Activated CD4-positive, alpha-beta T cell treated with anti-CD3 and anti-CD28 coated beads for 4 hours (primary cell): ENCODE data around the gene SCGB1C2.
"Not testable (repeated sequence)": the region's sequence is repeated elsewhere in the genome, so short reads cannot be mapped to it uniquely, and the experiment has no call there.

Source experiments
- DNase-seq, 2 donors: peaks; one replicate each; pipeline ENCODE4 v3.0.0-alpha.2; 2020

SCGB1C2 gene

DNA sequence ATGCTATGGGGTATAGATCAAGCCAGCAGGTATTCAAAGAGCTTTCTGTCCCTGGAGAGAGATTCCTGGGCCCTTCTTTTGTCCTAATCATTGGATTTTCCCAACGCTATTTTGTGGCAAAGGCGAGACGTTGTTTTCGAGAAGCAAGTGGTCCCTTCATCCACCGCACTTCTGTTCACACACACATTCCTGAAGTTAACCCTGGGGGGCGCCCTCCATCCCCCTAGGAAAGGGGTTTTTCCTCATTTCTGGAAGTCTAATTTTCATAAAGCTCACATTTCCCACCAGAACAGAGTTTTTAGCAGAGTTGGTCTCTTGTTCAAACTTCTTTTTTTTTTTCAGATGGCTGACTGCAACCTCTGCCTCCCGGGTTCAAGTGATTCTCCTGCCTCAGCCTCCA, 11.9 kb downstream of the SCGB1C2 start:
- DNase-seq, result no peak

DNA sequence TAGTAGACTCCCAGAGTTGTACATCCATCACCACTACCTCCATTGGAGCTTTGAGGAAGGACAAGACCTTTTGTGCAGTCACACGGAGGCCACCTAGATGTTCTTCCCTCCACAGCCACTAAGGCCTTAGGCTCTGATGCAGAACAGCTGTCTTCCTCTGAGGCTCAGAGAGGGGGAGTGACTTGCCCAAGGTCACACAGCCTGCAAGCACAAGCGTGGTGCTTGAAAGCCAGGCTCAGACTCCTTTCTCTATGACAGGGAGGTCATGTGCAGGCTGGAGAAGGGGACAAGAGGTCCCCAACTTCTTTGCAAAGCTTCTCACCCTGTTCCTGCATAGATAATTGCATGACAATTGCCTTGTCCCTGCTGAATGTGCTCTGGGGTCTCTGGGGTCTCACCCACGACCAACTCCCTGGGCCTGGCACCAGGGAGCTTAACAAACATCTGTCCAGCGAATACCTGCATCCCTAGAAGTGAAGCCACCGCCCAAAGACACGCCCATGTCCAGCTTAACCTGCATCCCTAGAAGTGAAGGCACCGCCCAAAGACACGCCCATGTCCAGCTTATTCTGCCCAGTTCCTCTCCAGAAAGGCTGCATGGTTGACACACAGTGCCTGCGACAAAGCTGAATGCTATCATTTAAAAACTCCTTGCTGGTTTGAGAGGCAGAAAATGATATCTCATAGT, 12.7 kb downstream of the SCGB1C2 start:
- no peak for DNase-seq

DNA sequence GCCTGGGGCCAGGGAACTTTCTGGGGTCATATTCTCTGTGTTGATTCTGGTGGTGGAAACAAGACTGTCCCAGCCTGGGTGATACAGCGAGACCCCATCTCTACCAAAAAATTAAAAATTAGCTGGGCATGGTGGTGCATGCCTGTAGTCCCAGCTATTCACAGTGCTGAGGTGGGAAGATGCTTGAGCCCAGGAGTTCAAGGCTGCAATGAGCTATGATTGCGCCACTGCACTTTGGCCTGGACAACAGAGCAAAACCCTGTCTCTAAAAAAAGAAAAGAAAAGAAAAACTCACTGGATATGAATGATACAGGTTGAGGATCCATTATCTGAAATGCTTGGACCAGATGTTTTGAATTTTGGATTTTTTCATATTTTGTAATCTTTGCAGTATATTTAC, 13.6 kb downstream of the SCGB1C2 start:
- no peak for DNase-seq

DNA sequence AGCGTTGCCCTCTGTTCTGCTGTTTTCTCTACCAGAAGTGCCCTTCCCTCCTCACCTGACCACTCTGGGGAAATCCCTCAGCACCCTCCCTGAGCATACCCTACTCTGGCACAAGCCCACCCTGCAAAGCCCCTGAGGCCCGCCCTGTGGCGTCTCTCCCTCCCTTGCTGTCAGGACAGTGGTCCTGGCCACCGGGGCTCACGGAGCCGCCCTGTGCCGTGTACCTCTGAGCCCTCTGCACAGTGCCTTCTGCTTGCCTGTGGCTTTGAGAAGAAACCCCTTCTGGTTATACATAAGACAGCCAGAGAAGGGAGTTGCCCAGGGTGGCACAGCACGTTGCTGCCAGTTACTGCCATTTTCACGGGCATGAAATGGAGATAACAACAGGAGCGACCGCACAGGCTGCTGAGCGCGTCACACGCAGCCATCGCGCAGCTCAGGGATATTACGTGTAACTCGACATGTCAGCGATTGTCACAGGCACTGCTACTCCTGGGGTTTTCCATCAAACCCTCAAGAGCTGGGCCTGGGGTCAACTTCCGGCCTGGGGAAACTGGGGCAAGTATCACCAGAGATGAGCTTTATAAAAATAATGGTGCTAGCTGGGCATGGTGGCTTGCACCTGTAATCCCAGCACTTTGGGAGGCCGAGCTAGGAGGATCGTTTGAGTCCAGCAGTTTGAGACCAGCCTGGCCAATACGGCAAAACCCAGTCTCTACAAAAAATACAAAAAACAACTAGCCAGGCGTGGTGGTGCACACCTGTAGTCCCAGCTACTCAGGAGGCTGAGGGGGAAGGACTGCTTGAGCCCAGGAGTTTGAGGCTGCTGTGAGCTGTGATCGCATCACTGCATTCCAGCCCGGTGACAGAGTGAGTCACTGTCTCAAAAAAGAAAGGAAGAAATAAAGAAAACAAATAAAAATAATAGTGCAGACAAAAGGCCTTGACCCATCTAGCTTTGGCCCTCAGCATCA, 14.8 kb downstream of the SCGB1C2 start:
- no peak for DNase-seq

DNA sequence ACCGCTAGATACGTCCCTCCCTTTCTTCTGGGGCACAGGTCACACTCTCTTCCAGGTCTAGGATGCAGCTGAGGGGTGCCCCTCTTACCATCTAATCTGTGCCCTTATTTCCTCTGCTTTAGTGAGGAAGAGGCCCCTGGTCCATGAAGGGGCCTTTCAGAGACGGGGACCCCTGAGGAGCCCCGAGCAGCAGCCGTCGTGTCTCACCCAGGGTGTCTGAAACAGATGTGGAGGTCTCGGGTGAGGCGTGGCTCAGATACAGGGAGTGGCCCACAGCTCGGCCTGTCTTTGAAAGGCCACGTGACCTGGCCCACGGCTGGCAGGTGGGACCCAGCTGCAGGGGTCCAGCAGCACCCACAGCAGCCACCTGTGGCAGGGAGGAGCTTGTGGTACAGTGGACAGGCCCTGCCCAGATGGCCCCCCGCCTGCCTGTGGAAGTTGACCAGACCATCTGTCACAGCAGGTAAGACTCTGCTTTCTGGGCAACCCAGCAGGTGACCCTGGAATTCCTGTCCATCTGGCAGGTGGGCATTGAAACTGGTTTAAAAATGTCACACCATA, 15.6 kb downstream of the SCGB1C2 start:
- no peak for DNase-seq

DNA sequence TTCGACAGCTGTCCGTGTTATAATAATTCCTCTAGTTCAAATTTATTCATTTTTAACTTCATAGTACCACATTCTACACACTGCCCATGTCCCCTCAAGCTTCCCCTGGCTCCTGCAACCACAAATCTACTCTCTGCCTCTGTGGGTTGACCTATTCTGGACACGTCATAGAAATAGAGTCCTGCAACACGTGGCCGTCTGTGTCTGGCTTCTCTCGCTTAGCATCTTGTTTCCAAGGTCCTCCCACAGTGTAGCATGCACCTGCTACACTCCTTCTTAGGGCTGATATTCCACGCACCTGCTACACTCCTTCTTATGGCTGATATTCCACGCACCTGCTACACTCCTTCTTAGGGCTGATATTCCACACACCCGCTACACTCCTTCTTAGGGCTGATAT, 16.5 kb downstream of the SCGB1C2 start:
- no peak for DNase-seq

DNA sequence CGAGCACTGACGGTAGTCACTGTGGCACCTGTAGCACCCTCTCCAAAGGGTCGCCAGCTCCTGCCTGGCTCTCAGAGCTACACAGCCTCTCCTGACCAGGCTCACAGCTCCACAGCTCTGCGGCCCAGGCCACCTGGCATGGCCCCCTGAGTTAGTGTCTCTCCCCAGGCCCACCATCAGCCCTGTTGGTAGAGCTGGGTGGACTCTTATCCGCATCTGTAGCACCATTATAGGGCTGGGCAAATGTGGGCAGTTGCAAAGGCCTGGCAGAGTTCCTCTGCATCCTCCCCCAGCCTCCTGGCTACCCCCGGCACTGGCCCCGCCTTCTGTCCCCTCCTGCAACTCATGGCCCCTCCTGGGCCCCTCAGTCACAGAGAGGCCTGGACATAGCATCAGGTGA, 18.2 kb downstream of the SCGB1C2 start:
- DNase-seq, result no peak

DNA sequence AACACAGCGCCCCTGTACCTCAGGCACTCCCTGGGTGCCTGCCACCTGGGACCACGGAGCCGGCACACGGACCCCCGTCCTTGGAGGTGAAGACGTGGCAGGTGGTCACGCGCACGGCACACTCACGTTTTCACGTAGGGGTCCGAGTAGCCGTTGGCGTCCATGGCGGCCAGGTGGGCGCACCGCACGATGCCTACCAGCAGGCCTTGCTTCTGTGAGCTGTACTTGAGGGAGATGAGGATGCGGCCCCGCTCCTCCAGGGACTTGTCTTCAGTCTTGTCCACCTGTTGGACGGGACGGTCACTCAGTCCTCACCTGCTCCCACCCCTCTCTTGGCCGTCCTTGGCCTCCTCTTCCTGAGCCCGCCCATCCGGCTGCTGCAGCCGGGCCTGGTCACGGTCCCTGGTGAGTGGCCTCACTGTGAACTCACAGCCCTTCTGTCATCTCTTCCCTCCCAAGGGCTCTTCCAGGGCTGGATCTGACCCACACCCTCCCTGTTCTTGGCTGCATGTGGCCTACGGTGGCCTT, 18.8 kb downstream of the SCGB1C2 start:
- DNase-seq, result no peak

DNA sequence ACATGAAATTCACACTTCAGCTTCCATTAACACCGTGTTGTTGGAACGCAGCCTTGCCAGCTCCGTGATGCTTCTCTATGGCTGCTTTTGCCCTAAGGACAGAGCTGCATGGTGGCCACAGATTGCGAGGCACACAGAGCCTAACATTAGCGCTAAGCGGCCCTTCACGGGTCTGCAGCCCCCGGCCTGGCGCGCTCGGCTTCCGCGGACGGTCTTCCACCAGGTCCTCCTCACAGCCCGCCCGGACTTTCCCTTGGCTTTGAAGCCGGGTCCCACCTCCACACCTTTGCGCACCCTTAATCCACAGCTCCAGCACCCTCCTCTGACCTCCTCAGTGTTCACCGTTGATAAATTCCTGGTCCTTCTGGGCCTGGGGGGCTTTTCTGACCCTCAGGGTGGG, 19.6 kb downstream of the SCGB1C2 start:
- DNase-seq, result no peak

DNA sequence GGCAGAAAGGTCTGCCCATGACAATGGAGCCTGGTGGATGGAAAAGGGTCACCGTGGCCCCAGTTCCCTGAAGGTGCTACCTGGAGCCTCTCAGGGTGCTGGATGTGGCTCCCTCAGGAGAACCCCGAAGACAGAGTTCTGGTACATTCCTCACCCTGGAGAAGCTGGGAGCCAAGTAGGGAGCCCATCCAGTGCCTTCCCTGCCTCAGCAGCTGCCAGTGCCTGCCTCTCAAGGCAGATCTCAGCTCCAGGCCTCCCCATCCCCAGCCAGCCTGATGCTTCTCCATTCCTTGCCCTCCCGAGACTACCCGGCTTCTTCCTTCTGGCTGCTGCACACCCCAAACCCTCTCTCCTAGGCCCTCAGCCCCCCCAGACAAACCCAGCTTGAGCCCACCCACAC, 20.5 kb downstream of the SCGB1C2 start:
- no peak for DNase-seq

DNA sequence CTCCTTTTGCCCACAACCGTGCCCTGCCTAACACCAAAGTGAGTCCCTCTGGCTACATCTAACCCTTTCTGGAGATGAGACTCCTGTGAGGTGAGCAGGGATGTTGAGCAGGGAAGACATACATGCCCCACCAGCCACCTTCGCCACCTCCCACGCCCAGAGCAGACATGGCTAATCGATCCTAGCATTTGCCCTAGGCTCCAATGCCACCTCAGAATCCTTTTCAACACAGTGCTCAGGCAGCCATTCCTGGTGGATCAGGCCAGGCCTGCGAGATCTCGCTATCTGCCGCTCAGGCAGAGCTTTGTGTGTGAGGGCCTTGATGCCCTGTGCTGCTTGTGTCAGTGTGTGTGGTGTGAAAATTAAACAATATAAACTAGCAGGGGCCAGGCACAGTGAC, 21.0 kb downstream of the SCGB1C2 start:
- no peak for DNase-seq

DNA sequence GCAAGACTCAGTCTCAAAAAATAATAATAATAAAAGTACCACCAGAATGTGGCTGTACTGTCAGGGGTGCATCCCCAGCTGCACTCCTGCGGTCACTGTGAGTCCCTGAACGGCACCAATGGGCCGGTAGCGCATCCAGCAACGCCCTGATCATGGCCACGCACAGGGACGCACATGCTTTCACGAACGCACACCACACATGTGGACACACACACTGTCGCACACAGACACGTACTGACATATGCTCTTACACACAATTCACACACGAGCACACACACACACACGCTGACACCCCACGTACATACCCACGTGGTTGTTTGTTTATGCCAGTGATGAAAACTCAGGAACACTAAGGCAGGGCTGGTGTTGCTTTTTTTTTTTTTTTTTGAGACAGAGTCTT, 22.2 kb downstream of the SCGB1C2 start:
- no peak for DNase-seq

DNA sequence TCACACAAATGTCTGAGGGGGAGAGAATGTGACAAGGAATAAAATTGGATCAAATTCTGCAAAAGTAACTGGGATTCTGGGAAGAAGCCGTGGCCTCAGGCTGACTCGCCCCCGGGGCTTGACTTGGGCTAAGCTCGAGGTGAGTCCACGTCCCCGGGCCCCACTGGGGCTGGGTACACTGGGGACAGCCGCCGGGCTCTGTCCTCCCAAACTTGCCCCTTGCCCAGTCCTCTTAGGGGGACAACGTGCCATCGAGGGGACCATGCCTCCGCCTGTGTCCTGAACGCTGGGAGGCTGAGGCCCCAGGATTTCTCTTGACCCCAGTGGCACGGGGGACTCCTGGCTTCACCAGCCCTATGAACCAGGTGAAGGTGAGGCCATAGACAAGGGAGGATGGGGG, 23.0 kb downstream of the SCGB1C2 start:
- no peak for DNase-seq

DNA sequence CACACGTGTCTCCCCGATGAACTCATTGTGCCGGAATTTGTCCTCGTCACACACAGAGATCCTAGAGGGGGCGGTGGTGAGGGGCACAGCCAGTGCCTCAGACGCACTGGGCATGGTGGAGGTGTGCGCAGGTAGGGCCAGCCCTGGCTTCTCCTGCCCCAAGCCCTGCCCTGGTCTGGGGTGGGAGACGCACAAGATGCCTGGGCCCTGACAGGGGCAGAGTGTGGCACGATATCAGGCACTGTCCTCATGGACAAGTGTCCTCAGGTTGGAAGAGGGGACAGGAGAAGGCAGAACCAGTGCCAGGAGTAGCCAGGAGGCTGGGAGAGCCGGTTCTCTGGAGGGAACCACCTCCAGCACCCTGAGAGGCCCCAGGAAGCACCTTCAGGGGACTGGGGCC, 24.1 kb downstream of the SCGB1C2 start:
- no peak for DNase-seq

DNA sequence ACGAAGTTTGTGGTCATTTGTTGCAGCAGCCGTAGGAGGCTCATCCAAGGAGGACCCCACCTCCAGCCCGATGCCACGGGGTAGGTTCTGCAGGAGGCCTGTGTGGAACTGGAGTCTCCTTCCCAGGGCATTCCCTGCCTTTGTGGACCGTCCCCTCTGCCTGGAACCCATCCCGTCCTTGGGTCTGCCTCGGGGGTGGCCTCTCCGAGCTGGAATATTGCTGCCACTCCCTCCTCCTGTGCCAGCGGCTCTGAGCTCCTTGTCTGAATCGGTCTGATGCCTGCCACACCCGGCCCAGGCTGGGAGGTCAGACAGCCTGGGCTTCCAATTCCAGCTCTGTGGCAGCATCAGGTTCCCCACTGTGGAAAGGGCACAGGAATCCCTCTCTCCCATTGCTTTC, 25.3 kb downstream of the SCGB1C2 start:
- DNase-seq, result no peak

DNA sequence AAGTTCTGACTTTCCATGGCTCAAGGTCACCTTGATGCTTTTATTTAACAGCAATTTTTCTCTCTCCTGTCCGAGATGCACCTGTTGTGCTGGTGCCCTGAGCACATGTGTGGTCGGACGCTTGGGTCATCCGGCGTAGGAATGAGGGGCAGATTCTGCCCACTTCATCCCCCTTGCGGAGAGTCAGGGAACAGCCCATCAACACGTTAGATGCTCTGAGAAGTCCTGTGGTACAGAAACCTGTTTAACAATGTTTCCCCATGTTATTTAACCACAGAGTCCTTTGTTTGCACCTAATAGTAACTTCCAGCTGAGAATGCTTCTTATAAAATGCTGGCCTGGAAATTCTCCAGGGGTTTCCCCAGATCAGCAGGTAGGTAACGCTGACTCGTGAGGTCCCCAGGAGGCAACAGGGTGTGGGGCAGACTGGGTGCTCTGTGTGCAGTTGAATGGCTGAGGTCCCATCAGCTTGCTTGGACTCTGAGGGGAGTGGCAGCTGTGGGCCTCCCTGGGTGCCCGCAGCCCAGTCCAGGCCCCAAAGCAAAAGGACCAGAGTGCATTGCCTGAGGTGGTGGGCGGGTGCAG, 26.2 kb downstream of the SCGB1C2 start:
- no peak for DNase-seq

DNA sequence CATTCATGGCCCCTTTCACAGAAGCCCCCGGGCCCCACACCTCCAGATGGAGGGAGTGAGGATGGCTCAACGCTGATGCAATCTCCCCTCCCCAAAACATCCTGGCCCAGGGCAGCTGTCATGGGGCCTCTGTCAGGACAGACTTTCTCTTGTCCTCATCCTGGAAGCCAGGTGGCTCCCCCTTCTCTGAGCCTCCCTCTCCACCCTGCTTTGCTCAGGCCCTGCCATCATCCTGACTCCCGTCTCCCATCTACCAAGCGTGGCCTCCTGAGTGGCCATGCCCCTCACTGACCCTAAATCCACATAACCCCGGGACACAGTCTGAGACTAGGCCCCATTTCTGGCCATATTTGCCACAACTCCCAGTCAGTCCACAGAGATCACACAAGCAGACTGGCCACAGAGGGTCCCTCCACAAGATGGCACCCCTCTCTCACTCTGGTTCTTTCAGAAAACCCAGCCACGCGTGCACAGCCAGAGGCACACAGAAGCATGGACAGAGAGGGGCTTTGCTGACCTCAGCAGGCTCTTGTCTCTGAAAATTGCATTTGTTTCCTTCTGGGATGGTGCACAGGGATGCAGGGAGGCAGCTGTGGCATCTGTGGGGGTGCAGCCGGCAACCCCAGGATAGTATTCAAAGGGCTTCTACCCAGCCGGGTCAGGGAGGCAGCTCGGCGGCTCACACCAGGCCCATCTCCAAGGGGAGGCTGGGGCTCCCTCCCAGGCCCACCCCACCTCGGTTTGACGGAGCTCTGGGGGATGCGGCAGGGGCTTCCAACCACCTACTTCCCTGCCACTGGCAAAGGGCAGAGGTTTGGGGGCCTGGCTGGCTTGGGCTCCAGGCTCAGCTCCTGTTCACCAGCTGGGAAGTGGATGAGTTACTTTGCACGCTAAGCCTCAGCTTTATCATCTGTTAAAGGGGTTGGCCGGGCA, 27.2 kb downstream of the SCGB1C2 start:
- peak in 1 of 2 donors; percentile 14 for DNase-seq

DNA sequence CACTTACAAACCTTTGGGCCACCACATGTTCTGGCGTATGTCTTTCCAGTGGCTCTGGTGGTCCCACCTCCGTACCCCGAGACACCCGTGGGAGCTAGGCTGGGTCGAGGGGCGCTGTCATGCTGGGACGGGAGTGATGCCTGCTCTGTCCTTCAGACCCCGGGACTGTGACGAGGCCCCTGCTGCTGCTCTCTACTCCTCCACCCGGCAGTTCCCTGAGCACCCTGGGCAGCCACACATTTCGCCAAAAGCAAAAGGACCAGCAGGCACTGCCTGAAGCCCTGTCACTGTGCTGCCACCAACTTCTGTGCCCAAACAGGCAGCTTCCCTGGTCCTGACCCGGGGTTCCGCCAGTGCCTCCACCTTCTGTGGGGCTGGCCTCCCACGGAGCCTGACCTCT, 28.6 kb downstream of the SCGB1C2 start:
- DNase-seq, result no peak

DNA sequence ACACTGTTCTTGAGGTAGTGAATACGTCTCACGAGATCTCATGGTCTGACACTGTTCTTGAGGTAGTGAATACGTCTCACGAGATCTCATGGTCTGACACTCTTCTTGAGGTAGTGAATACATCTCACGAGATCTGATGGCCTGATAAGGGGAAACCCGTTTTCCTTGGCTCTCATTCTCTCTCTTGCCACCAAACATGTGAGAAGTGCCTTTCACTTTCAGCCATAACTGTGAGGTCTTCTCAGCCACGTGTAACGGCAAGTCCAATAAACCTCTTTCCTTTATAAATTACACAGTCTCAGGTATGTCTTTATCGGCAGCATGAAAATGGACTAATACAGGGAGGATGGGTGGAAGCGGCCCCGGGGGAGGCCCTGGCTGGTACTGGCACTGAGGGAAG, 31.2 kb downstream of the SCGB1C2 start:
- DNase-seq, result not testable (repeated sequence)

DNA sequence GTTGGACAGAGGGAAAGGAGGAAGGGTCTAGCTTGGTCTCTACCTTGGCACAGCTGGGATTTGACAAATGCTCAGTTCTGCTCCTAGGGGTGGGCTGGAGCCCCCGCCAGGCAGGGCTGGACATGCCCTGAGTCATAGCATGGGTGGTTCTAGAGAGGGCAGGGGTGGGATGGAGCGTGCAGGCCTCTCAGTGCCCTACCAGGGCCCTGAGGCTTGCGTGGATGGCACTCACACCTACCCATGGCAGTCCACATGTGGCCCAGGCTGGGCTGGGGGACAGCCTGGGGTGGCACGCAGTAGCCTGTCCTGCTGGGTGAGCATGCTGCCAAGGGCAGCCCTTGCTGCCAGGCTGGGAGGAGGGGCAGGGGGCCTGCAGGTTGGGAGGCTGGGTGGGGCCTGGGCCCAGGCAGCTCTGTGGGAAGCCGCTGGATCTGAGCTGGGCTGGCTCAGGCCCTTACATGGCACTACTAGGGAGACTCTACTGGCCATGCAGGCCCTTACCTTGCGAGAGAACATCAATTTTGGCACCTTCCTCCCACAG, 32.8 kb downstream of the SCGB1C2 start:
- no peak for DNase-seq

DNA sequence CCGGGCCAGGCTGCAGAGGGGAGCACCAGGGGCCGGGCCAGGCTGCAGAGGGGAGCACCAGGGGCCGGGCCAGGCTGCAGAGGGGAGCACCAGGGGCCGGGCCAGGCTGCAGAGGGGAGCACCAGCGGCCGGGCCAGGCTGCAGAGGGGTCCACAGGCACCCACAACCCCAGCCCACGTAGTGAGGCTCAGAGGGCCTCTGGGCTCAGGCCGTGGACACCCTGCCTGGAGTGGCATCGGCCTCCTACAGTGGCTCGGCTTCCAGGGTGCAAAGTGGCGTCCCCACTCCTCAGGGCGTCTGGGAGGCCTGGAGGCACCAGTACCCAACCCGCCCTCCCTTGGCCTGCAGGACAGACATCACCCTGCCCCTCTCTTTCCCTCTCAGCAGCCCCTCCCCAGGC, 34.5 kb downstream of the SCGB1C2 start:
- no peak for DNase-seq

DNA sequence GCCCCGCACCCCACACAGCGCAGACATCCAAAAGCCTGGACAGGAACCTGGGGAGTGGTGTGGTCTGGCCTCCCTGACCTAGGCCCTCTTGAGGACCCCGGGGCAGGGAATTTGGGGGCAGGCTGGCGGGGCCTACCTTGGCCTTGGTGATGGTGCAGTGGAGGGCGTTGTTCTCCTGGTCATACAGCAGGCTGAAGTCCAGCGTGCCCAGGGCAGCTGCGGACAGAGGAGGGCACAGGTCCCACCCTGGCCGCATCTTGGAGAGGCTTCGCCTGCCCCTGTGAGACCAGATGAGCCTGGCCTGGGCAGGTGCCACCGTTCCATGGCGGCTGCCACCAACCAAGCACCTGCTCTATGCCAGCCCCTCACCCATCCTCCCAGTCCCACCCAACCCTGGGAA, 35.0 kb downstream of the SCGB1C2 start:
- DNase-seq, result no peak
